Activated CD4-positive, alpha-beta T cell treated with anti-CD3 and anti-CD28 coated beads, Interleukin-2, amount 50 U/mL, for 48 hours (primary cell): Measurements from ENCODE around the gene DLGAP4.

ENCODE experiments used
- DNase-seq, 2 experiments: peaks; one replicate each; pipeline ENCODE4 v3.0.0-alpha.2; 2020

DLGAP4 gene

GRCh38 chr20:36310215-36310981, 4.3 kb downstream of the DLGAP4 start:
- no peak for DNase-seq

DNA sequence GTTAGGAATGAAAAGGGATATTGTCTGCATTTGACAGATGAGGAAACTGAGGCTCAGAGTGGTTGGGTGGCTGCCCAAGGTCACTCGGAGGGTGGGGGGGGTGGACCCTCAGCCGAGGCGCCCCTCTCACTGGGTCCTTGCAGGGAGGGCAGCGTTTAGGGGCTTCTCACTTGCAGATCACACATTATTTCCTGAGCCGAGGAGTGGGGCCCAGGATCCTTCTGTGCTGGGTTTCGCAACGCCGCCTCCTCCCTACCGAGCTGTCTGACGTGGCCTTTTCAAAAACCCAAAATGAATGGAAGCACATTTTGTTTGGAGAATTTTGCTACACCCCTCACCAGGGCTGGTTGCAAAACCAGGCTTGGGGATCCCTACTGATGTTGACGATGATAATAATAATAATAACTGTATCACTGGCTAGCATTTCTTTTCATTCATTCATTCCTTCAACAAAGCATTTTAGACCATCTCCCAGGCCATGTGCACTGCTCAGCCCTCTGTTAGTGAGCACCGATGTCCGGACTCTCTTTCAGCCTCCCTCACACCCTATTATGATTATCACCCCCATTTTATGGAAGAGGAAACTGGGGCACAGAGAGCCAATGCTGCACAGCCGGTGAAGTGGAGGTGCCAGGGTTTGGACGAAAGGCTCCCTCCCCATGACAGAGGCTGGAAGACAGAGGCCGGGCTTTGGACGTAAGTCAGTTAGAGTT, 5.2 kb downstream of the DLGAP4 start:
- no peak for DNase-seq

GRCh38 chr20:36311854-36312723, 6.0 kb downstream of the DLGAP4 start:
- no peak for DNase-seq

- no peak for DNase-seq
Measured at GRCh38 chr20:36312724-36313441, 6.7 kb downstream of the DLGAP4 start.

DNA sequence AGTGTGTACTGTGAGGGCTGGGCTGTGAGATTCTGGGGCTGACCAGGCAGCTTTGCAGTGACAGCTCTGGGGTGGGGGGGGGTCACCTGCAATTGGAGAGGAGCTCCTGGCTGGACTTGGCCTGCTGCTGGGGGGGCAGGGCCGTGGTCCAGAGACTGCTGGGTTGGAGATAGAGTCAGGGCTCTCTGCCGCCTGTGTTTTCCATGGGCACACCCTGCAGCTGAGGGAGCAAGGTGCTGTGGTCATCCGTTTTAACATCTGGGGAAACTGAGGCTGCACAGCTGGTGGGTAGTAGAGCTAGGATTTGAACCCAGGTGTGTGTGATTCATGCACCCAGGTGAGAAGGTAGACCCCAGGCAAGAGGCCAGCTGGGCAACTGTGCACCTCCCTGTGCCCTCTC, 7.3 kb downstream of the DLGAP4 start:
- no peak for DNase-seq

- DNase-seq, result no peak
Measured at GRCh38 chr20:36313926-36314325, 7.8 kb downstream of the DLGAP4 start.

GRCh38 chr20:36314734-36315544, 8.8 kb downstream of the DLGAP4 start:
- DNase-seq, result no peak

DNA sequence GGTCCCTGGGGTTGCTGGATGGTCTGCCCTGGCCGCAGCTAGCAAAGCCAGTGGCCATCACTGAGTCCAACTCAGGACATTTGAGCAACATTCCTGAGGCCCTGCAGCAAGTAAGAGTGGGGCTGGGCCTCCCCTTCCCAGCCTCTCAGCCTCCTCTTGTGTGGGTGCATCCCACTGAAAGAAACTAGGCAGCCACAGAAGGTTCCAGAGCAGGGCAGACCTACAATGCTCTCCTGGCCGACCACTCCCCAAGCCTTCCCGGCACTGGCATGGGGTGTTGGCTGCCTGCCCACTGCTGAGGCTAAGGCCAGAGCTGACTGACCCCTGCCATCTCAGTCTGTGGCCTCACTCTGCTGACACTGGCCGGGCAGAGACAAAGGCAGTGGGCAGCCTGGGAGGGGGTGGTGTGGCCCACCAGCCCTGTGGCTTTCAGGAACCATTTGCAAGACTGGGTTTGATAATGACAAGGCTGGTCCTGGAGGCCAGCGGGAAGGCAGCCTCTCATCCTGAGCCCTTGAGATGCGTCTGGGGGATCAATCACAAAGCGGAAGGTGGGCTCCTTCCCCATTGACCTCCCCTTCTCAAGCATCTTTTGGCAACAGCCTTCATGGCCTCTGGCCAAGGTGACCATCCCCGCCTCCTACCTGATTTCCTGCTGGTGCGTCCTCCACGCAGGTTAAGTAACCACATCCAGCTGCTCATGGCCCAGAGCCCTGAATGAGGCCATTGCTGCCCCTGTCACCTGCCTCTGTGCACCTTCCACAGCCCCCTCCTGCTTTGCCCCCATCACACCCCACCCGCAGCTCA, 9.6 kb downstream of the DLGAP4 start:
- no peak for DNase-seq

GRCh38 chr20:36317675-36318074, 11.5 kb downstream of the DLGAP4 start:
- no peak for DNase-seq

- no peak for DNase-seq
Measured at GRCh38 chr20:36318166-36318565, 12.0 kb downstream of the DLGAP4 start.

DNA sequence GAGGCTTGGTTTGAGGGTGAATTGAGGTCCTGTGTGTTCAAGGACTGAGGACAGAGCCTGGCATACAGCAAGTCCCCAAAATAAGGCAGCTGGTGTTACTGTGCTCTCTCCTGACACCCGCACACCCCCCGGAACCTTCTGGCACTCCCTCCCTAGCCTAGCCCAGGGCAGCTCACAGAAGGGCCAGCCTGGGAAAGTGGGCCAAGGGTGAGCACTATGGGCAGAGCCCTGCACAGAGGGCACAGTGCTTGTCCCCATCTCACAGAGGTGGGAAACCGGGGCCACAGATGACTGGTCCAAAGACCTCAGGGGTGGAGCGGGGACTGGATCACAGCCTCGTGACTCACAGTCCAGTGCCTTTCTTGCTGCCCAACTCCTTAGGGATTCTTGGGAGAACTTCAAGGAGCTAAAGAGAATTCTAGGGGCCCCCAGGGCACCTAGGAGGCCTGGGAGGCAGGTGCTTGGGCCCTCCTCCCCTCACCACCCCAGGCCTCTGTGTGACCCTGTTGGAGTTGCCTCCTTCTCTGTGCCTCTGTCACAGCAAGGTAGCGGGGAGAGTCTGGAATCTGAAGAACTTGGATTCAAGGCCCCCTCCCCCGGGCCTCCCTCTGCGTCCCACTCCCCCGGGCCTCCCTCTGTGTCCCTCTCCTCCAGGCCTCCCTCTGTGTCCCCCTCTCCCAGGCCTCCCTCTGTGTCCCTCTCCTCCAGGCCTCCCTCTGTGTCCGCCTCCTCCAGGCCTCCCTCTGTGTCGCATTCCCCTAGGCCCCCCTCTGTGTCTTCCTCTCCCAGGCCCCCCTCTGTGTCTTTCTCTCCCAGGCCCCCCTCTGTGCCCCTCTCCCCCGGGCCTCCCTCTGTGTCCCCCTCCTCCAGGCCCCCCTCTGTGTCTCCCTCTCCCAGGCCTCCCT, 13.5 kb downstream of the DLGAP4 start:
- DNase-seq, result no peak

- DNase-seq, result no peak
Measured at GRCh38 chr20:36320261-36320897, 14.2 kb downstream of the DLGAP4 start.

DNA sequence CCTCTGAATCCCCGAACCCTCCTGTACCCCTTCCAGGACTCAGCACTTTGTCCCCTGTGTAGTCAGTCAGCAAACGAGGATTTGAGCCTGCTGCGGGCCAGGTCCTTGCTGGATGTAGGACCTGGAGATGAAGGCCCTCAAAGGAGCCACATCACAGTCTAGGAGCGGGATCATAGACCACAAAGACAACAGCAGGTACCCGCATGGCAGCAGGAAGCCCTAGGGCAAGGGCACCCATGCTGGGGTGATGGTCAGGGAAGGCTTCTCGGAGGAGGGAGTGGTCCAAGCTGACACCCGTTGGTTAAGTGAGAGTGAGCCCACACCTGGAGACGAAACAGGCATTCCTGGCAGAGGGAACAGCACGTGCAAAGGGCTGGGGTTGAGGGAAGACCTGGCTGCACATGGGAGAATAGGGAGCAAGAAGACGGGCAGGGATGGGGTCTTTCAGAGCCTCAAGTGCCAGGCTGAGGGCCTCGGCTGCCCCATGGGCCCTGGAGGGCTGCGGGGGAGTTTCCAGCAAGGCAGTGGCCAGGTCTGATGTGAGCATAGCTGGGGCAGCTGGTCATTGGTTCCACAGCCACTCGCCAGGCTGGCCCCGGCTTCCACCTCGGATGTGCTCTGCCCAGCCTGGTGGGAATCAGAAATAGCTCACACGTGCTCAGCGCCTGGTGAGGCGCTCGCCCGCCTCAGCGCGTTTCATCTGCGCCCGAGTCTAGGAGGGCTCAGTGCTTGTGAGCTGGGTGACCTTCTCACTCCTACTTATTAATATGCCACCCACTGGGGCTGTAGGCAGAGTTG, 15.0 kb downstream of the DLGAP4 start:
- no peak for DNase-seq

- no peak for DNase-seq
Measured at GRCh38 chr20:36322131-36322530, 16.0 kb downstream of the DLGAP4 start.

DNA sequence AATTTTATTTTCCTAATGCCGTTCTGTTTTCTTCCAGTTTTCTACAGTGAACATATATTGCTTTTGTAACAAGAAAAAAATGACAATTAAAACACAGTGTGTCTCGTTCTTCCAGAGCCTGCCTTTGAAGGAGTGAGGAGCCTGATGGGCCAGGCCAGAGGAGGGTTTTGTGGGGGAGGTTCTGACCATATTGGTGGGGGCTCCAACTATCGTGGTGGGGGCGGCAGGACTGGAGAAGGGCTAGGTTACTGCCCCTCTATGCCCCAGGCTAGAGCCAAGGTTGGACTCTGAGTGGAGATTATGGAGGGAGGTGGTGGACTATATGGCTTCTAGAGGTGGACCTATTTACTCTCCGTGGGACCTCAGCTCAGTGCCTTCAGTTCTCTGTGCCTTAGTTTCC, 24.0 kb downstream of the DLGAP4 start:
- DNase-seq, result no peak

DNA sequence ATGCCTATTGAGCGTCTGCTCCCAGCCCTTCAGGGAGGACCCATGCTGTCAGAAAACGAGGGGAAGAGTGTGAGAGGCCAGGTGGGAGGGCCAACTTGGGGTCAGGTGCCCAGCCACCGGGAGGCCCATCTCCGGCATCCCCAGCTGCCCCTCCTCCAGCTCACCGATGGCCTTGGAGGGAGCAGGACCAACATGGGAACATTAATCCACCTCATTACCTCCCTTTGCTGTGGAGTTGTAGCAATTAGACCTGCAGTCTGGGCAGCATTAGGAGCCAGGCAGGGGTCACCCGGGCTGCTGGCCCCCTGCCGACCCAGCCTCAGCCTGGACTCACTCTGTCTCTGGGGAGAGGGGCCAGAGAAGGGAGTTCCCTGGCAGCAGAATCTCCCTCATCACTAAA, 25.1 kb downstream of the DLGAP4 start:
- DNase-seq, result no peak

DNA sequence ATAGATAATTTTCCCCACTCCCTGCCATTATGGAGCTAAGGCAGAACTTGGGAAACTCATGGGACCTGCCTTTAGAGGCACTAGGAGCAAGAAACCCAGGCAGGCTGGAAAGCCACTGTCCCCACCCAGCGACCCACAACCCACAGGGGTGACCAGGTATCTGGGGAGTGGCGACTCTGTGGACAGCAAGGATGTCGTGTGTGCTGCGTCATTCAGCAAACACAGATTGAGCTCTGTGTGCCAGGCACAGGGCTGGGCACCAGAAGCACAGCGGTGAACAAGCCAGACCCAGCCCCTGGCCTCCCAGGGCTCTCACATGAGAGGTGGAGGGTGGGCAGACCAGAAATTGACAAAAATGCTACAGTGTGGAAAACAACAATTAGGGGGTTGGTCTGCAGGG, 27.7 kb downstream of the DLGAP4 start:
- no peak for DNase-seq
